GM18499 (cell line): ENCODE data around the gene NCK2.
"Not testable (repeated sequence)": the region's sequence is repeated elsewhere in the genome, so short reads cannot be mapped to it uniquely, and the experiment has no call there.

ENCODE experiments used
- ATAC-seq: cut with Tn5 transposase; IDR thresholded peaks from one replicate; pipeline ENCODE4 v1.9.1; 2021; ENCODE audit warnings: moderate number of reproducible peaks; ENCODE audit not compliant: insufficient read depth, unreplicated experiment

NCK2 gene

DNA sequence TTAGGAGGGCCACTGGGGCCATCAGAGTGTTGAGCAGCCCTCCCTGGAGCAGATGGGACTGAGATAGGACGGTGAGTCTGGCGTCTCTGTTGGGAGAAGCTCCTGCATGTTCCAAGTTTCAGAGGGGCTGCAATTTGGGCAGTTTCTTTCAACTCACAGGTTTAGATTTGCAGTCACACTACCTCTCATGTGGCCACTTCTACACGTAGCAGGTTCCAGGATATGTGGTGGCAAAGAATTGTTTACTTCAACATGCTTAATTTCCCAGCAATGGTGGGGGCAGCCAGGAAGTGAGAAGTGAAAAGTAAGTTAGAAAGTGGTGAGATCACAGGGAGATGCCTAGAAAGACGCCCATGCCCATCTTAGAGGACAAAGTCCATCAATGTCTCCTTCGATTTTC is 9.3 kb downstream of the NCK2 start:
- ATAC-seq = no peak

DNA sequence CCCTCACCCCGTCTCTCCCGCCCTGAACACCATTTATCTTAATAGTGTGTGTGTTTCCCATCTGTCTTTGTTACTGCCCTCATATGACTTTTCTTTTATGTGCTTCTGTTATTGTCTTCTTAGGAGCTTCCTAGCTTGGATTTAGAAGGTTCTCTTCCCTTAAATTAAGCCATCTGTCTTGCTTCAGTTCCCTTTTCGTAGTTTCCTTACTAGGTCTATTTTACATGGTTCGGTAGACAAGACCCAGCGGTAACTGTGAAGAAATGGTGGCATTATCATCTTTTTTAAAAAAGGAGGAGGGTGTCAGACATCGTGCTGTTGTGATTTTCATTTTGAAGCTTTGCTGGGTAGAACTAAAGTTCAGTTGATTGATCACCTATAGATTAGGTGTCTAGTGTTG is 10.3 kb downstream of the NCK2 start:
- no peak for ATAC-seq

DNA sequence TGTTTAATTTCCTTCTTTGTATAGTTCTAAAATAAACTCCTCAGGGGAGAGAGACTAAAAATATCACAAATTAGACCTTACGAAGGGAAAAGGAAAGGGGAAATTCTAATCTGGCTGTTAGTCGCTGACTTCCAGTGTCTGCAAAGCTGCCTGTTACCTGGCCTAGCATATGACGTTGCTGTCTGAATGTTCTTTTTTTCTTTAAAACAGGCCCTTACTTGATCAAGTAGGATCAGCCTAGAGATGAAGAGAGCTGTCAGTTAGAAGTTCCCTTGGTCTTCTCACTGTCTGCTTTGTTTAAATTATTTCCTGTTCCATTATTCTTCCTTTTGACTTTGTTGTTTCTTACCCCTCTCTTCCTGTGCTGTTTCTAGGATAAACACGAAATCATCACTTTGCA is 11.2 kb downstream of the NCK2 start:
- ATAC-seq = no peak

DNA sequence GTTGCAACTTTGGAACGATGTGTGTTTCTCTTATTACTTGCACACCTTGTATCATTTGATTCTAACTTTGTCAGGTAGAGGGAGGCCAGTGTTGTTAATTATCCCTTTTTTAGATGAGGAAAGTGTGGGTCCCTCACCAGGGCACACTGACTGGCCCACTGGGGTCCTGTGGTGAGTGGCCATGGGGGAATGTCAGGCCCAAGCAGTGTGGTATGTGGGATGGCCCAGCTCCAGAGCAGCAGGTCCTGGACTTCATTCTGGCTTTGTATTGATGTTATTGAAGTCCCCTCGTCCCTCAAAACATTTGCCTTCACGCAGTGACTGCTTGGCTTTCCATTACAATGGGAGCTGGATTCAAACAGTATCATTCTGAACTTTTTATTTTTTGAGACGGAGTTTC is 11.7 kb downstream of the NCK2 start:
- ATAC-seq = no peak

DNA sequence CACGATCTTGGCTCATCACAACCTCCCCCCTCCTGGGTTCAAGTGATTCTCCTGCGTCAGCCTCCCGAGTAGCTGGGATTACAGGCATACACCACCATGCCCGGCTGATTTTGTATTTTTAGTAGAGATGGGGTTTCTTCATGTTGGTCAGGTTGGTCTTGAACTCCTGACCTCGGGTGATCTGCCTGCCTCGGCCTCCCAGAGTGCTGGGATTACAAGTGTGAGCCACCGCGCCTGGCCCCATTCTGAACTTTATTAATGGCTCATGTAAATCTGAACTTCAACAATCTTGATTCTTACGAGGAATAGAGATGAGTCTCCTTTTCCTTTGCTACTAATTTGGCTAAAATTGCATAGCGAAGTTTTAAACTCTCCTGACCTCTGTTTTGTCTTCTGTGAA is 12.2 kb downstream of the NCK2 start:
- not testable (repeated sequence) for ATAC-seq

DNA sequence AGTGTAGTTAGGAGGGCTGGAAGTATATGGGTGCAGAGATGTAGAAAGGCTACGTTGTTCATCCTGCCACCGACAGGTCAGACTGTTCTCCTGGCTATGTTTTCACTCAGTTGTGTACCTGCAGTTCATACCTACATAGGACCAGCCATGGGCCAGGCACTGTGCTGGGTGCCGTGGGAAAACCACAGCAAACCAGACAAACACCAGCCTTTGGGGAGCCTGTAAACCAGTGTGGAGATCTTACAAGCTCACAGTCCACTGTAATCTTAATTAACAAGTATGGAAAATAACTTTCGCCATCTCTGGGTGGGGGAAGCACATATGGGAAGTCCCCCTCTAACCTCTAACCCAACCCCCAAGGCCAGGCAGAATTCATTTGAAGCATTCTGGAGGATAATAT is 12.7 kb downstream of the NCK2 start:
- ATAC-seq = no peak

DNA sequence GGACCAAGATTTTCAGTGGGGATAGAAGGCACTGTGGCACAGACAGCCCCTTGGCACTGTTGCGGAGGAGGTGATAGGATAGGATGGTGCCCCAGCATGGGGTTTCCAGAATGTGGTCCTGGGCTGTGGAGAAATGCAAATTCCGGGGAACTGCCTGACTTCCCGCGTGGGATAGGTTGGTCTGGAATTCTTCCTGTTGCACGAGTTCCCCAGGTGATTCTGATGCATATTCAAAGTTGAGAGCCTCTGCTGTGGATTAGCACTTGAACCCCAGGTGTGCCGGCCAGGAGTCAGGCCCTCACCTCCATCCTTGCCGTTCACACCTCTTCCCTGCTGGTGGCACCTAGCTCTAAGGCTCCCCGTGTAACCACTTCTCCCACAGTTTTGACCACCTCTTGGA is 15.5 kb downstream of the NCK2 start:
- no peak for ATAC-seq

DNA sequence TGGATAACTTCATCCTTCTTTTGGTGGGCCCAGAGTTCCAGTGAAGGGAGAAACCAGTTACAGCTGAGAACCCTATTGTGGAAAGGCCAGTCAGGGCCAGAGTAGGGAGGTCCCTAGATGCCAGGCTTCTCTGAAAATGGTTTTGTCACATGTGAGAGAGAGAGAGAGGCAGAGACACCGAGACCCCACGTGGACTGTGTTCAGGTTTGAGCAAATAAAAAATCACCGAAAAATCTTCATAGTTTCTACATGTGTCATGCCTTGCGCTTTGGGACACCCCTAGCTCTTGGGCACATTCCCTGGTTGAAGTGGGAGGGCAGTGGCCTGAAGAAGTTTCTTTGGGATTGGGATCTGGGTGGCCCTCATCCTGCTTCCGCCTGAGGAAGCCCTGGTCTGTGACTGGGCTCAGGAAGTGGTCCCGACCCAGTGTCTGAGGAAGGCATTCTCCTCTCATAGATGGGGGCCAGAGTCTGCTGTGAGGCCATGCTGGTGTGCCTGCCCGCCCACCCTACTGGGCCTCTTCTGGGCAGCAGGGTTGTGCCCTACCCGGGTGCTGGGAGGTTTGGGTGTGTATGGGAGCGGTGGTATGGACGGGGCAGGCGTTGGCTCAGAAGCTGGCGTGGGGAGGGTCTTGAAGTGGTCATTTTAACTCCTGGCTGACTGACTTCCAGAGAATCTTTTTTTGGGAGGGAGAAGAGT is 16.1 kb downstream of the NCK2 start:
- no peak for ATAC-seq

DNA sequence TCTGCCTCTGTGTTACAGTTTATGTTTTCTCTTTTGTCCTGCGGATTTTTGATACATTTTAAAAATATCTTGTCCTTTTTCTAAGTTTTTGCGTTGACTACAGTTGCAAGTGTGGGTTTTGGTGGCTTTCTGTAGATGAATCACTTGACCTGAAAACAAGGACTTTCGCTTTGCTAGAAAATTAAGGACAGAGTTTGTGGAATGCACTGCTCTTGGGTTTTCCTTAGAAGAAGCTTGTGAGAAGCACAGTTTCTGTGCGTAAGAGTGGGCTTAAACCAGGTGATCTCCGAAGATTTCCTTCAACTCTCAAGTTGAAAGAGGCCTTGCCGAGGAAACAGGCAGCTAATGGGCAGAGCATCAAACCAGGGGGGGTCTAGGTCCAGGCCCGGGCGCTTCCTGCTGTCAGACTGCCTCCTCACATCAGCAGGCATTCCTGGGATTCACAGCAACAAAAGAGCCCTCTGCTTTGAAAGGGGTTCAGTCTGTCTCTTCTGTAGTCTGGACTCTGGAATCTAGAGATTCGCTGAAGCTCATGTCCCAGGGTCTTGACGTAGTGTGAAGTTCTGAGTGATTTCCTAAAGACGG is 17.3 kb downstream of the NCK2 start:
- no peak for ATAC-seq

DNA sequence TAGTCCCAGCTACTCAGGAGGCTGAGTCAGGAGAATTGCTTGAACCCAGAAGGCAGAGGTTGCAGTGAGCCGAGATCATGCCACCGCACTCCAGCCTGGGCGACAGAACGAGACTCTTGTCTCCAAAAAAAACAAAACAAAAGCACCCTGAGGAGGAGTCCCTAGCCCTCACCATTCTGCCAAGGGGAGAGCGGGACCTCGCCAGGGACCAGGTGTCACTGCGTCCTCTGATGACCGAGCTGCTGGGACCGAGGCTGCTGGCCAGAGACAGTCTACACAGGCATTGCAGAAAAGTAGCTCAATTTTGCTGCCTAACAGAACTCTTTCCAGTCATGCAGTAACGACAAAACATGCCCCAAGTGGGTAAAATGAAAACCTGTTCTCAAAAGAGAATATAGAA is 18.4 kb downstream of the NCK2 start:
- no peak for ATAC-seq

DNA sequence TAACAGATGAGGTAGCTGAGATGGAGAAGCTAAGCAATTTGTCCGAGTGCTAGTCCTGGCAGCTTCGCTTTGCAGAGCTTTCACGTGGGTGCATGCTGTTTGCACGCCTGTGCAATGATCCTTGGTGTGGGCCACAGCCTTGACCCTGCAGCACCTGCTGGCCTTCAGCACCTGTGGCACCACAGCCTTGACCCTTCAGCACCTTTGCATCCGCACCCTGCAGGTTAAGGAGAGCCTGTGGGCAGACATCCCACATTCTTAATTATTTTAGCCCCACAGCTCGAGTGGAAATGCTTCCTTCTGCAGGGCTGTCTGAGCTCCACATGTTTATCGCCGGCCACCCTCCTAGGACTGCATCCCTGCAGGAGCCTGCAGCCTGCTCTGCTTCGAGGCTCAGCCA is 19.3 kb downstream of the NCK2 start:
- no peak for ATAC-seq

DNA sequence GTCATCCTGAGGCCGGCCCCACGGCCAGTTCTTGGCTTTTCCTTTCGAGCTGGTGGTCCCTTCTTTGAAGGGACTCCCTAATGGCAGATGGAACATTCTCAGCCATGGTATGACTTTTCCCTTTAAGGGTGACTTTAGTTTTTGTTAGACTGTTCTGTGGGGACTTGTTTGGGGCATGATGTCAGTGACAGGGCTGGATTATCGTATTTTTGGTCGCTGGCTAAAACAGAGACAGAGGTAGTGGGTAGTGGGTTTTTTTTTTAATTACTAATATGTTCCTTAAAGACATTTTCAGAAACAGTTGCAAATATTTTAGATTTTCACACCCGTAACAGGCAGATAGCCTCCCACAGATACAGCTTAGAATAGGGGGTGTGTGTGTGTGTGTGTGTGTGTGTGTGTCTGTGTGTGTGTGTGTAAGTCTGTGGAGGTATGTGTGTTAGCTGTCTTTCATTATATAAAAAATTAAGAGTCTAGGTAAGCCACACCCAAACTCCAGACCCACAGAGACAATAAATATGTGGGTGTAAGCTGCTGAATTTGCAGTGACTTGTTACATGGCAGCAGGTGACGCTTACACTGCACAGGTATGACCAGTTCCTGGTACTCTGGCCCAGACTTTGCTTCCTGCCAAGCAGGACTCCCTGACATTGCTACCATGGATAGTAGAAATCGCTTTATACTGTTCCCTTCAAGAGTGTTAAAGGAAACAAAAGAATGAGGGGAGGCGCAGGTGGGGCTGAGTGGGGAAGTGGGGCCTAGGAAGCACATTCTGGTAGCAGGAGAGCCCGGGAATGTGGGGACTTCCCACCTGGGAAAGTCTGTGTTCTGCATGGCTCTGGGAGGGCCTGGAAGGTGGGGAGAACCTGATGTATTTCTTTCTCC is 20.9 kb downstream of the NCK2 start:
- ATAC-seq = no peak

DNA sequence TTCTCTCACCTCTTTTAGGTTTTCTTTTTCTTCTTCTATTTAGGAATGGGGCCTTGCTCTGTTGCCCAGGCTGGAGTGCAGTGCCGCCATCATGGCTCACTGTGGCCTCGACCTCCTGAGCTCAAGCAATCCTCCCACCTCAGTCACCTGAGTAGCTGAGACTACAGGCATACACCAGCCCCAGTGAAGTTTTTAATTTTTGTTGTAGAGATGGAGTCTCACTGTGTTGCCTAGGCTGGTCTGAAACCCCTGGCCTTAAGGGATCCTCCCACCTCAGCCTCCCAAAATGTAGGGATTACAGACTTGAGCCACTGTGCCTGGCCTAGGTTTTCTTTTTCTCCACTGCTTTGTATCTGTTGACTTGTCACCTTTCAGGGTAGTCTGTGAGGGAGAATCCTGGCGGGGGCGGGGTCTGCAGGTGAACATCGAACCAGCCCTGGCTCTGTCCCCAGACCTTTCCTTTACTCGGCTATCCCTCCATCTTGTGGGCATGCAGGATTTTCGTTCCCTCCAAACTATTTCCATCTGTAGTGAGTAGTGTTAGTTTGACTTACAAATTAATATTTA is 21.7 kb downstream of the NCK2 start:
- no peak for ATAC-seq

DNA sequence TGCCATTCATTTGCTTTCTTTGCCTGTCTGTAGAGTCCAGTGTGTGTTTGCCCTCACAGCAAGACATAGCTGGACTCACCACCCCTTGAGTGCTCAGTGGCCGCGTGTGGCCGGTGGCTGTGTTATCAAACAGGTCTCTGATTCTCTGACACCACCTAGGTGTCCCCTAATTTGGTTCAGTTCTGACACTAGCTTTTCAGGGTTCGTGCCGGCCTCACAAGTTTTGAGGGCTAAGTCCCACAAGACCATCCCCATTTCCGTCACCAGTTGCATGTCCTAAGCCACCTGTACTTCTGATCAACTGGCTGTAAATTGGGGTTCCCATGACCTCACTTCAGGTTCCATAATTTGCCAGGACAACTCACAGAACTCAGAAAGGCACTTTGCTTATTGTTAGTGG is 23.5 kb downstream of the NCK2 start:
- no peak for ATAC-seq

DNA sequence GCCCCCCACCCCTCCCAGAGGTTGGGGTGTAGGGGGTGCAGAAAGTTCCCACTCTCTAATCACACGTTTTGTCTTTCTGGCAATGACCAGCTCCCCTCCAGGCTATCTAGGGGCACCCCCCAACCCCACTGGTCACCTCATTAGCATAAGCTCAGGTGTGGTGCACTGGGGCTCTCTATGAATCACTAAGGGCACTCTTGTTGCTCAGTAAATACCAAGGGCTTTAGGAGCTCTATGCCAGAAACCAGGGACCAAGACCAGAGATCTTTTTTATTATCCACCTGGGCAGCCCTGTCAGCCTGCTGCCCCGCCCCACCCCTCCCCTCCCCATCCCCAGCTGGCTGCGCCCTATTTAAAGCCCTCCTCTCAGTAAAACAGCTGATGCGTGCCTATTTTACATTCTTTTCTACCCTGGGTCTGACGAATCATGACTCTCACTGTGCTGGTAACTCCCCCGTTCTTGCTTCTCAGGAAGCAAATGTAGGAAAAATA is 24.3 kb downstream of the NCK2 start:
- ATAC-seq = no peak

DNA sequence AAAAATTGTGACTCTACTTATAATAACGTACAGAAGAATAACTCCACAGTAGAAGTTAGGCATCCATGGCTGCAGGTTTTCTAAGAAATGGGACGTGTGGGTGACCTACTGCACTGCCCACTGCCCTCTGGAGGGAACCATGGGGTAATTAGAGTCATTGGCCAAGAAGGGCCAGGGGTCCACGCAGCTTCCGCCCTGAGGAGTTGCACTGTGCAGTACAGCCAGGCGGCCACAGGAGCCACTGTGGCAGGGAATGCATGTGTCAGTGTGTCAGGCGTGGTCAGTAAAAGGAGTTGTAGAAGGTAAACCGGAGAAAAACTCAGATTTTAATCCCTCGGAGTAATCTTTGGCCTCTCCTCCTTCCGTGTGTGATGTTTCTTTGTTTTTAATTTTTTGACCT is 24.8 kb downstream of the NCK2 start:
- no peak for ATAC-seq

DNA sequence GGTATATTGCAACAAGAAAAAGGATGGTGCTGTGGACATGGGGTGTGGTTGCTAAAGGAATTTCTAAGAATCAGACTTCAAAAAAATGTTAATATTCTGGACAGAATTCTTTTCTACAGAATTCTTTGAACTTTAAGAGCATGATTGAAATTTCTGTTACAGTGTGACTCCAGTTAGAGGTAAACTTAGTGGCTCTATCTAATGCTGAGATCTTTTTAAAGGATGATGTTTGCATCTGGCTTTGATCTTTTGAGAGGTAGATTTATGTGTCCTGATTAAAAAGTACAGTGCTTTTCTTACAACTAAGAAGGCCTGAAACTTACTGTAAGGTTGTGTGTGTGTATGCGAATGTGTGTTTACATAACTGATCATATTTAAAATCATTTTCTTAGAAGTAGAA is 25.4 kb downstream of the NCK2 start:
- no peak for ATAC-seq

DNA sequence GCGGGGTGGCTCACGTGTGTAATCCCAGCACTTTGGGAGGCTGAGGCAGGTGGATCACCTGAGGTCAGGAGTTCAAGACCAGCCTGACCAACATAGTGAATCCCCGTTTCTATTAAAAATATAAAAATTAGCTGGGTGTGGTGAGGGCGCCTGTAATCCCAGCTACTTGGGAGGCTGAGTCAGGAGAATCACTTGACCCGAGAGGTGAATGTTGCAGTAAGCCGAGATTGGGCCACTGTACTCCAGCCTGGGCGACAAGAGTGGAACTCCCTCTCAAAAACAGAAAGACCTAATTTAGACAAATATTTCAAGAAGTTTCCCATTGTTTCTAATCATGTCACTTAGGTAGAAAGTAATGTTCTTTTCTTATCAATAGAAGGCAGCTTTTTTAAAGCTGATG is 26.6 kb downstream of the NCK2 start:
- not testable (repeated sequence) for ATAC-seq

DNA sequence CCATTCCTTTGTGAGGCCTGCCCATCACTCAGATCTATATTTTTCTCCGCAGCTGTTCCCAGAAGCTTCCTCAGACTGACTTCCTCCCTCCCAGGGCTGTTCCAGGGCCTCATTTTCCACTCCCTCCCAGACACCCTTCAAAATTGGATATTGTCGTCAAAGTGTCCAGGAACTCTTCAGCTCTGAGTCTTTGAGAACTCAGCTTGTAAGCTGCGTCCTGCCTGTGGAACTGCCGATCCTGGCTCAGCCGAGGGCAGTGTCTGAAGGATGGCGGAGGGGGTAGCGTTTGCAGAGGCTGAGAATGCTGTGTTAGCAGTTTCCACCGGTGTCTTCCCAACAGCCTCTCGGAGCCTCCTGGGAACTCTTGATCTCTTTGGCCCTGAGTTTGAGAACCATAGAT is 27.1 kb downstream of the NCK2 start:
- ATAC-seq = no peak

DNA sequence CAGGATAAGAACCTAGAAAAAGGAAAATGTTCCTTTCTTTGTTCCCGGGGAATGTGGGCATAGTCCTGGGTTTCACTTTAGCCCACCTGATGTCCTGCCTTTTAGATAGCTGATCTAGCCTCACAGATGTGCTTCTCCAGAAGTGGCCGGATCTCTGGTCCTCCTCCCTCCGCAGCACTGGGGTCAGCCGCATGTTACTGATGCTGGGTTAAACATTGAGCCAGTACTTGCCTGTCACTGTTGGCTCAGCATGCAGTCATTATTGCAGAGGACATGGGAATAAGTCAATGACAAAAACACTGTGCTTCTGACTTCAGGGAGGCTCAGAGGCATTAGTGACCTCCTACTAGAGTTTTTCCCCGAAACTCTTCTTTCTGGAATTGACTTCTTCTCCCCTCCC is 27.6 kb downstream of the NCK2 start:
- ATAC-seq = no peak

DNA sequence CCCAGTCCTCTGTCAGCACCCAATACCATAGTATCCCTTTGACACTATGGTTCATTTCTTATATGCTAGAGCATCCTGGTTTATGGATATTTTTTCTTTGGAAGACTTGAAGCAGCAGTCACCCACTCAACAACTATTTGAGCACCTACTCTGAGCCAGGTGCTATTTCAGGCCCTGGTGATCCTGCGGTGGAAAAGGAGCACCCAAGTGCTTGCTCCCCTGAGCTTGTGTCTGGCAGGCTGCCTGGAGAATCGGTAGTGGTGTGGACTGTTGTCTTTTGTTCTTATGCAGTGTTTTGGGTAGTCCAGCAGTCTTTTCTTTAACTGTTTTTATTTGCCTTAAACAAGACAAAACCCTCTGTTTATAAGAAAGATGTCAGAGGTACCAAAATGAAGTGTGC is 28.9 kb downstream of the NCK2 start:
- no peak for ATAC-seq
